Common myeloid progenitor, CD34-positive (primary cell): Measurements from ENCODE around the gene UPF2.
"Not testable (repeated sequence)": the region's sequence is repeated elsewhere in the genome, so short reads cannot be mapped to it uniquely, and the experiment has no call there.

Experiments
- CTCF ChIA-PET: fragments of 350-600 bp; sonication (Branson Sonifier 250); formaldehyde crosslinking; loops from one replicate; lab custom pipeline; 2021; ENCODE audit warnings: antibody characterized with exemption; lab: Charles Lee
- POLR2A ChIA-PET: fragments of 350-600 bp; sonication (Branson Sonifier 250); formaldehyde crosslinking; loops from one replicate; lab custom pipeline; 2021; ENCODE audit warnings: antibody characterized with exemption; lab: Charles Lee
- DNase-seq, 3 donors: peaks; one replicate each; pipeline versions ENCODE4 v3.0.0 to v3.0.0-alpha.2; 2013
- H3K27ac ChIP-seq, 2 experiments: 1 replicate in 1 of 2; 2 replicates in 1 of 2; pipeline ENCODE4 v1.7.0; 2013; ENCODE audit warnings: inconsistent platforms in 2 of 2, low read length in 2 of 2, mild to moderate bottlenecking in 2 of 2, low read depth in 1 of 2, moderate library complexity in 1 of 2; ENCODE audit not compliant: severe bottlenecking in 2 of 2, insufficient read depth in 1 of 2, poor library complexity in 1 of 2
- H3K27me3 ChIP-seq, 5 experiments: replicated peaks in 2 of 5; 1 replicate in 3 of 5; 2 replicates in 2 of 5; pipeline versions ENCODE4 v1.6.1 to v1.7.0; 2013; ENCODE audit warnings: low read length in 4 of 5, mild to moderate bottlenecking in 2 of 5, moderate library complexity in 2 of 5, inconsistent platforms in 1 of 5; ENCODE audit not compliant: insufficient read depth in 5 of 5, control insufficient read depth in 4 of 5
- H3K36me3 ChIP-seq, 4 experiments: 1 replicate in 2 of 4; 2 replicates in 2 of 4; pipeline versions ENCODE4 v1.6.1 to v1.7.0; 2013; ENCODE audit warnings: low read length in 3 of 4, control low read depth in 1 of 4, mild to moderate bottlenecking in 1 of 4; ENCODE audit not compliant: control insufficient read depth in 4 of 4, insufficient read depth in 4 of 4
- H3K4me1 ChIP-seq, 4 experiments: 1 replicate in 3 of 4; 2 replicates in 1 of 4; pipeline versions ENCODE4 v1.6.1 to v1.7.1; 2013; ENCODE audit warnings: low read length in 3 of 4, mild to moderate bottlenecking in 3 of 4, control low read depth in 1 of 4, inconsistent platforms in 1 of 4, moderate library complexity in 1 of 4; ENCODE audit not compliant: control insufficient read depth in 4 of 4, insufficient read depth in 4 of 4; ENCODE audit errors: control extremely low read depth in 1 of 4
- H3K4me3 ChIP-seq, 7 experiments: 1 replicate in 4 of 7; 2 replicates in 3 of 7; pipeline versions ENCODE4 v1.5.1 to v1.7.0; 2013; ENCODE audit warnings: mild to moderate bottlenecking in 7 of 7, low read length in 6 of 7, moderate library complexity in 6 of 7, inconsistent platforms in 2 of 7, low read depth in 2 of 7, control low read depth in 1 of 7; ENCODE audit not compliant: insufficient read depth in 4 of 7, control insufficient read depth in 1 of 7; ENCODE audit errors: extremely low read depth in 1 of 7
- H3K9me3 ChIP-seq, 5 experiments: 1 replicate in 4 of 5; 2 replicates in 1 of 5; pipeline versions ENCODE4 v1.6.1 to v1.7.1; 2013; ENCODE audit warnings: low read length in 4 of 5, mild to moderate bottlenecking in 2 of 5, inconsistent platforms in 1 of 5, low read depth in 1 of 5, moderate library complexity in 1 of 5; ENCODE audit not compliant: control insufficient read depth in 4 of 5, insufficient read depth in 2 of 5; ENCODE audit errors: control extremely low read depth in 1 of 5
- WGBS: methylation state at CpG from one replicate; pipeline ENCODE4 v1.1.5; 2013; ENCODE audit not compliant: insufficient coverage; 5-methylcytosine and 5-hydroxymethylcytosine counted together

Gene UPF2

GRCh38 chr10:11891776-11892486 lies 150.7 kb downstream of the UPF2 start:
- Histone ChIP-seq H3K4me1 (peaks cover 0 to 3% (median 0%) of the 10 kb centered on the region in 4 experiments), H3K4me3 (no peak overlapping the region), H3K27me3 (no peaks in the 10 kb centered on the region), H3K27ac (no peak overlapping the region), H3K36me3 (no peaks in the 10 kb centered on the region), H3K9me3 (no peaks in the 10 kb centered on the region)
- DNase-seq = no peak
- ChIA-PET POLR2A (no interaction called here), CTCF (no interaction called here)
- WGBS = 99% methylated on average over 19 of the region's 22 CpGs

- H3K27ac ChIP-seq, DNase-seq, H3K9me3 ChIP-seq, H3K27me3 ChIP-seq, H3K36me3 ChIP-seq, CTCF ChIA-PET, H3K4me3 ChIP-seq, H3K4me1 ChIP-seq, POLR2A ChIA-PET: not testable (repeated sequence)
- WGBS = 97% methylated on average over 6 of the region's 8 CpGs
These were observed 153.3 kb downstream of the UPF2 start for GRCh38 chr10:11889263-11889662.

- ChIA-PET CTCF (no interaction called here), POLR2A (interaction anchor here (0.6 kb wide), 1 partner anchor 850 kb away, joined by 6 read pairs; no protein-coding TSS in a partner anchor)
- Histone ChIP-seq H3K27me3 (no peaks in the 10 kb centered on the region), H3K36me3 (no peaks in the 10 kb centered on the region), H3K4me1 (peaks cover 0 to 8% (median 3%) of the 10 kb centered on the region in 4 experiments), H3K27ac (no peak overlapping the region), H3K4me3 (no peak overlapping the region), H3K9me3 (no peaks in the 10 kb centered on the region)
- WGBS = 97% methylated on average over 12 of the region's 16 CpGs
- DNase-seq = no peak
These were observed 155.0 kb downstream of the UPF2 start for GRCh38 chr10:11887381-11888227.

- CTCF ChIA-PET = interaction anchor here (1.3 to 1.7 kb wide), 2 partner anchors 9 to 10 kb away, joined by 3 to 4 read pairs; no protein-coding TSS in a partner anchor
- WGBS = 95% methylated on average over 10 of the region's 12 CpGs
These were observed 155.8 kb downstream of the UPF2 start for GRCh38 chr10:11886851-11887250.

GRCh38 chr10:11886138-11886474 lies 156.5 kb downstream of the UPF2 start:
- Histone ChIP-seq H3K36me3 (no peaks in the 10 kb centered on the region), H3K4me3 (no peak overlapping the region), H3K27me3 (no peaks in the 10 kb centered on the region), H3K27ac (no peak overlapping the region), H3K4me1 (peaks cover 0 to 16% (median 8%) of the 10 kb centered on the region in 4 experiments), H3K9me3 (no peaks in the 10 kb centered on the region)
- ChIA-PET CTCF (interaction anchor here (1.3 to 1.7 kb wide), 3 partner anchors 9 to 45 kb away, joined by 3 to 4 read pairs (median 3); no protein-coding TSS in a partner anchor), POLR2A (no interaction called here)
- DNase-seq = no peak
- WGBS = 93% methylated on average over 3 of the region's 6 CpGs

More at GRCh38 chr10:11886851-11887250, 155.8 kb downstream of the UPF2 start:
- H3K4me1 ChIP-seq = peaks cover 0 to 16% (median 6%) of the 10 kb centered on the region in 4 experiments
- no peak overlapping the region for H3K27ac ChIP-seq
- H3K4me3 ChIP-seq = no peak overlapping the region
- no peak for DNase-seq
- POLR2A ChIA-PET = no interaction called here
- H3K9me3 ChIP-seq = no peaks in the 10 kb centered on the region
- no peaks in the 10 kb centered on the region for H3K27me3 ChIP-seq
- H3K36me3 ChIP-seq = no peaks in the 10 kb centered on the region

- ChIA-PET CTCF (interaction anchor here (0.7 to 1.7 kb wide), 5 partner anchors 8 to 44 kb away, joined by 3 to 5 read pairs (median 3); no protein-coding TSS in a partner anchor), POLR2A (no interaction called here)
- no peak overlapping the region for H3K4me3 ChIP-seq
- DNase-seq = no peak
- H3K27me3 ChIP-seq = no peaks in the 10 kb centered on the region
- WGBS = 86% methylated on average over 4 of the region's 13 CpGs
- H3K4me1 ChIP-seq = peaks cover 0 to 16% (median 8%) of the 10 kb centered on the region in 4 experiments
- H3K9me3 ChIP-seq = no peaks in the 10 kb centered on the region
- no peak overlapping the region for H3K27ac ChIP-seq
- H3K36me3 ChIP-seq = no peaks in the 10 kb centered on the region
These were observed 157.0 kb downstream of the UPF2 start for GRCh38 chr10:11885437-11886137.
